Parathyroid adenoma (tissue), 2 donors: Measurements from ENCODE around the gene CCDC32.
A peak's percentile ranks its signal among the peaks of the same experiment; 100 is the strongest.

Experiments used
- H2AFZ ChIP-seq: fragments of 300-600 bp; sonication (generic); one replicate; pipeline ENCODE4 v1.7.0; 2017; ENCODE audit warnings: antibody characterized with exemption, mild to moderate bottlenecking
- H3K27ac ChIP-seq: fragments of 300-600 bp; sonication (generic); one replicate; pipeline ENCODE4 v1.7.0; 2017
- H3K27me3 ChIP-seq: fragments of 300-600 bp; sonication (generic); one replicate; pipeline ENCODE4 v1.7.0; 2017; ENCODE audit warnings: low read length; ENCODE audit not compliant: control insufficient read depth, insufficient read depth
- H3K36me3 ChIP-seq: fragments of 300-600 bp; sonication (generic); one replicate; pipeline ENCODE4 v1.7.0; 2017; ENCODE audit warnings: low read length; ENCODE audit not compliant: control insufficient read depth, insufficient read depth
- H3K4me1 ChIP-seq: fragments of 300-600 bp; sonication (generic); one replicate; pipeline ENCODE4 v1.7.0; 2017; ENCODE audit warnings: control low read depth
- H3K4me2 ChIP-seq: fragments of 300-600 bp; sonication (generic); one replicate; pipeline ENCODE4 v1.7.0; 2017; ENCODE audit warnings: low read length
- H3K4me3 ChIP-seq: fragments of 300-600 bp; sonication (generic); one replicate; pipeline ENCODE4 v1.7.0; 2017; ENCODE audit warnings: low read depth, low read length
- H3K79me2 ChIP-seq: fragments of 300-600 bp; sonication (generic); one replicate; pipeline ENCODE4 v1.7.0; 2017; ENCODE audit warnings: control low read depth
- H3K9ac ChIP-seq: fragments of 300-600 bp; sonication (generic); one replicate; pipeline ENCODE4 v1.7.0; 2017; ENCODE audit warnings: mild to moderate bottlenecking
- H3K9me3 ChIP-seq: fragments of 300-600 bp; sonication (generic); one replicate; pipeline ENCODE4 v1.7.0; 2017; ENCODE audit warnings: low read length; ENCODE audit not compliant: control insufficient read depth
- TF ChIP-seq, protein P1 (sequence below): fragments of 300-600 bp; sonication (generic); IDR thresholded peaks from one replicate; pipeline ENCODE4 v1.7.0; 2017; ENCODE audit warnings: antibody characterized with exemption, mild to moderate bottlenecking
- donor health status: primary hyperparathyroidism.

The CCDC32 gene

DNA sequence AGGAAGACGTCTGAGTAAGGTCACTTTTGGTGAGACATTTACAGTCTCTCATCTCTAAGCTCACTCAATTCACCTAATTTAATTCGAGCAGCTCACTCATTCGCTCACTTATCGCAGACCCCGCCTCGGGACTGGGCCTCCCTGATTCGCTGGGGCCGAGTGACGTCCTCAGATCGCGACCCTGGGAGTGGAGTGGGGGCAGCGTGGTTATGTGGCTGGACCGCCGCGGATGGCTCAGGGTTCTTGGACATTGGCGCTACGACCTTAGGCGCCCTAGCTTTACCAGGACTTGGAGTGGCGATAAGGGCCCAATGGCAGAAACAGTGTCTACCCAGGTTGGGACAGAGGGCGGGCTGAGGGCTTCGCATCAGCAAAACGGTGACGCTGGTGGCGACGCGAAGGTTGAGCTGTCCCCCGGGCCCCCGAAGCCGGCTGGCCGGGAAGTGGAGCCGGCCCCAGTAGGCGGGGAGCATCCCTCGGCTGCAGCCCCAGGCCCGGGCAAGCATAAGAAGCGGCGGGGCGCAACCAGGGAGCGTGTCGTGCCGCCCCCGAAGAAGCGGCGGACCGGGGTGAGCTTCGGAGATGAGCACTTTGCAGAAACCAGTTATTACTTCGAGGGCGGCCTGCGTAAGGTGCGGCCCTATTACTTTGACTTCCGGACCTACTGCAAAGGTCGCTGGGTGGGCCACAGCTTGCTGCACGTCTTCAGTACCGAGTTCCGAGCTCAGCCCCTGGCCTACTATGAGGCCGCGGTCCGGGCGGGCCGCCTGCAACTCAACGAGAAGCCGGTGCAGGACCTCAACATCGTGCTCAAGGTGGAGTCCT is 4.5 kb upstream of the CCDC32 start, which contains the start of gene RPUSD2:
Gene RPUSD2, plus strand, starts transcription at position 171 of the 825 bp plus-strand sequence. Its CDS starts 39 bp downstream, at position 210.
- Histone ChIP-seq H3K9ac (no peak within 1 kb of the TSS), H3K79me2 (no peaks in the 10 kb centered on the region), H3K9me3 (no peaks in the 10 kb centered on the region), H3K36me3 (no peaks in the 10 kb centered on the region), H3K4me2 (peak within 1 kb of the TSS; percentile 89), H3K4me1 (no peaks in the 10 kb centered on the region), H3K27me3 (no peaks in the 10 kb centered on the region), H2AFZ (peak within 1 kb of the TSS; percentile 96), H3K27ac (peak within 1 kb of the TSS; percentile 74), H3K4me3 (peak within 1 kb of the TSS; percentile 93)
- TF ChIP-seq, protein P1, sequence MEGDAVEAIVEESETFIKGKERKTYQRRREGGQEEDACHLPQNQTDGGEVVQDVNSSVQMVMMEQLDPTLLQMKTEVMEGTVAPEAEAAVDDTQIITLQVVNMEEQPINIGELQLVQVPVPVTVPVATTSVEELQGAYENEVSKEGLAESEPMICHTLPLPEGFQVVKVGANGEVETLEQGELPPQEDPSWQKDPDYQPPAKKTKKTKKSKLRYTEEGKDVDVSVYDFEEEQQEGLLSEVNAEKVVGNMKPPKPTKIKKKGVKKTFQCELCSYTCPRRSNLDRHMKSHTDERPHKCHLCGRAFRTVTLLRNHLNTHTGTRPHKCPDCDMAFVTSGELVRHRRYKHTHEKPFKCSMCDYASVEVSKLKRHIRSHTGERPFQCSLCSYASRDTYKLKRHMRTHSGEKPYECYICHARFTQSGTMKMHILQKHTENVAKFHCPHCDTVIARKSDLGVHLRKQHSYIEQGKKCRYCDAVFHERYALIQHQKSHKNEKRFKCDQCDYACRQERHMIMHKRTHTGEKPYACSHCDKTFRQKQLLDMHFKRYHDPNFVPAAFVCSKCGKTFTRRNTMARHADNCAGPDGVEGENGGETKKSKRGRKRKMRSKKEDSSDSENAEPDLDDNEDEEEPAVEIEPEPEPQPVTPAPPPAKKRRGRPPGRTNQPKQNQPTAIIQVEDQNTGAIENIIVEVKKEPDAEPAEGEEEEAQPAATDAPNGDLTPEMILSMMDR: no peak

DNA sequence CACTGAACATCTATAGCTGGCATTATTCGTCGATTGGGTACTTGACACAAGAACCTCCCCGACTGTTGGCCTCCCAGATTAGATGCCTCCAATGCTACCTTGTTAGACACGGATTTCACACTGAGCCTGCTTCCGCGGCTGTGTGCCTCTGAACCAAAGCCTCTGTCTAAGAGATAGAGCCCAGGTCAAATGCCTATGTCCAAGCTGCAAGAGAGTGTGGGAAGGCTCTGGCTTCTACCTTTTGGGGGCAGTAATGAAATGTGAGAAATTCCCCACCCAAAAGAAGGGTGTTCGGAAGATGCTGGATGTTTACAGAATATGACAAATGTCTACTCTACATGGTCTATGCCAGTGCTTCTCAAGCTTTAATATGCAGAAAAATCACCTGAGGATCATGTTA is 2.3 kb upstream of the CCDC32 start:
- Histone ChIP-seq H3K27me3 (no peaks in the 10 kb centered on the region), H3K9ac (no peak overlapping the region), H3K4me1 (no peaks in the 10 kb centered on the region), H3K4me2 (no peak overlapping the region), H3K79me2 (no peaks in the 10 kb centered on the region), H2AFZ (no peak overlapping the region), H3K36me3 (no peaks in the 10 kb centered on the region), H3K4me3 (no peak overlapping the region), H3K27ac (no peak overlapping the region), H3K9me3 (no peaks in the 10 kb centered on the region)
- TF ChIP-seq, protein P1: no peak

DNA sequence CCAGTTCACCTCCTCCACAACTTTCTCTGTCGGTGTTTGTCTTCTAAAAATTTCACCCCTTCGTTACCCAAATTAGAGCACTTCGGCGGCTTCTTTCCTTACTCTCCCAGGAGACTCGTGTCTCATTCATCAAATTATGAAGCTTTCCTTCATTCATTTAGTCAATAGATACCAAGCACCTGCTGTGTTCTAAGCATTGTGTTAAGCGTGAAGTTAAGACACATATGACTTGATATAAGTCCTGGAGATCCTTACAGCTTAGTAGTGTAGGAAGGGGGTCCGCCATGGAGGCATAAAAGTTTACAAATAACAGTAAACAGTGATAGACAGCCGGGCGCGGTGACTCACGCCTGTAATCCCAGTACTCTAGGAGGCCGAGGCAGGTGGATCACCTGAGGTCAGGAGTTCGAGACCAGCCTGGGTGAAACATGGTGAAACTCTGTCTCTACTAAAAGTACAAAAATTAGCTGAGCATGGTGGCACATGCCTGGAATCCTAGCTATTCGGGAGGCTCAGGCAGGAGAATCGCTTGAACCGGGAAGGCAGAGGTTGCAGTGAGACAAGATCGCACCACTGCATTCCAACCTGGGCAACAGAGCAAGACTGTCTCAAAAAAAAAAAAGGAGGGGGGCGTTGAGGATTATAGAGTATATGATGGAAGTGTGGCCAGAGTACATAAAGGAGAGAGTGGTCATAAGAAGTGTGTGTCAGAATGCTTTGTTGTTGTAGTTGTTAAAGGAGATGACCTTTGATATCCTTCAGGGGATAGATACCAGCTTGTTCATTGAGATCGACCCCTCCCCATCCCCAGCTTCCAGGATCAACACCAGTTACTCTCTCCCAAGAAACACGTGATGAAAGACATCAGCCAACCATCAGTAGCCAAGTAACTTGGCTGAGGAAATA is 744 bp upstream of the CCDC32 start:
- Histone ChIP-seq H3K4me3 (peak overlapping the region; percentile 93), H3K9ac (no peak overlapping the region), H3K4me2 (peak overlapping the region; percentile 93), H2AFZ (peak overlapping the region; percentile 87), H3K36me3 (no peaks in the 10 kb centered on the region), H3K9me3 (no peaks in the 10 kb centered on the region), H3K27me3 (no peaks in the 10 kb centered on the region), H3K79me2 (no peaks in the 10 kb centered on the region), H3K27ac (peak overlapping the region; percentile 93), H3K4me1 (no peaks in the 10 kb centered on the region)
- TF ChIP-seq, protein P1: no peak

DNA sequence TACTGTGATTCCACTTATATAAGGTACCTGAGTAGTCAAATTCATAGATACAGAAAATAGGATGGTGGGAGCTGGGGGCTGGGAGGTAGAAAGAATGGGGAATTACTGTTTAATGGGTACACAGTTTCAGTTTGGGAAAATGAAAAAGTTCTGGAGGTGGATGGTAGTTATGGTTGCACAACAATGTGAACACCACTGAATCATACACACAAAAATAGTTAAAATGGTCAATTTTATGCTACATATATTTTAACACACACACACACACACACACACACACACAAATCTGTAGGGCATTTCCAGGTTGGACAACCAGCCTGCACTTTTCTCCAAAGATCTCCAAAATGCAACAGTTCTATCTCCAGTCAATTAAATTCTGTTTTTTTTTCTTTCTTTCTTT is 1.4 kb downstream of the CCDC32 start:
- Histone ChIP-seq H3K4me3 (no peak overlapping the region), H3K79me2 (no peaks in the 10 kb centered on the region), H3K4me1 (no peaks in the 10 kb centered on the region), H3K27ac (no peak overlapping the region), H3K36me3 (no peaks in the 10 kb centered on the region), H2AFZ (no peak overlapping the region), H3K9ac (no peak overlapping the region), H3K4me2 (no peak overlapping the region), H3K27me3 (no peaks in the 10 kb centered on the region), H3K9me3 (no peaks in the 10 kb centered on the region)
- TF ChIP-seq, protein P1: no peak
